Measurements from ENCODE around the gene NHLRC4.
"Not testable (repeated sequence)": the region's sequence is repeated elsewhere in the genome, so short reads cannot be mapped to it uniquely, and the experiment has no call there.

The NHLRC4 gene

GRCh38 chr16:595094-595528 is 28.3 kb downstream of the NHLRC4 start:
- Histone ChIP-seq H3K27me3 (ENCODE audit: control insufficient read depth, low read length) (no peaks in the 10 kb centered on the region), H3K9me2 (replicated peaks; ENCODE audit: control insufficient read depth, low read length) (no peaks in the 10 kb centered on the region), H3K4me2 (ENCODE audit: low read length) (no peak overlapping the region), H3K27ac (ENCODE audit: low read depth, low read length) (no peak overlapping the region), H4K20me1 (ENCODE audit: control insufficient read depth, insufficient read depth, low read depth, low read length) (peaks cover 4% of the 10 kb centered on the region; the same call in 1 of the 2 replicates), H3K79me2 (ENCODE audit: control insufficient read depth, low read length) (peaks cover 61% of the 10 kb centered on the region), H3K9me3 (ENCODE audit: control insufficient read depth, insufficient read depth, low read length) (no peaks in the 10 kb centered on the region; the same call in 1 of the 2 replicates), H3K36me3 (ENCODE audit: control insufficient read depth, low read length) (peaks cover 4% of the 10 kb centered on the region), H3K4me1 (ENCODE audit: control insufficient read depth, low read length) (peaks cover 34% of the 10 kb centered on the region), H3K4me3 (ENCODE audit: low read length) (no peak overlapping the region), H3F3A (ENCODE audit: control insufficient read depth, insufficient read depth) (no peaks in the 10 kb centered on the region)
- no peak for TF ChIP-seq EZH2phosphoT487 (IDR thresholded peaks at IDR 0.05; ENCODE audit: borderline replicate concordance, low read length)
- no peak for TF ChIP-seq CTCF (IDR thresholded peaks at IDR 0.05; ENCODE audit: low read depth, low read length, poor library complexity, severe bottlenecking)

GRCh38 chr16:595942-596735 is 29.3 kb downstream of the NHLRC4 start:
- TF ChIP-seq CTCF (IDR thresholded peaks at IDR 0.05; ENCODE audit: low read depth, low read length, poor library complexity, severe bottlenecking): no peak
- no peak for TF ChIP-seq EZH2phosphoT487 (IDR thresholded peaks at IDR 0.05; ENCODE audit: borderline replicate concordance, low read length)
- Histone ChIP-seq H3K27me3 (ENCODE audit: control insufficient read depth, low read length) (no peaks in the 10 kb centered on the region), H3K36me3 (ENCODE audit: control insufficient read depth, low read length) (peaks cover 4% of the 10 kb centered on the region), H3K9me2 (replicated peaks; ENCODE audit: control insufficient read depth, low read length) (no peaks in the 10 kb centered on the region), H4K20me1 (ENCODE audit: control insufficient read depth, insufficient read depth, low read depth, low read length) (no peaks in the 10 kb centered on the region; the same call in 1 of the 2 replicates), H3K4me1 (ENCODE audit: control insufficient read depth, low read length) (peaks cover 25% of the 10 kb centered on the region), H3K4me2 (ENCODE audit: low read length) (no peak overlapping the region), H3F3A (ENCODE audit: control insufficient read depth, insufficient read depth) (no peaks in the 10 kb centered on the region), H3K4me3 (ENCODE audit: low read length) (no peak overlapping the region), H3K9me3 (ENCODE audit: control insufficient read depth, insufficient read depth, low read length) (no peaks in the 10 kb centered on the region; the same call in 1 of the 2 replicates), H3K27ac (ENCODE audit: low read depth, low read length) (no peak overlapping the region), H3K79me2 (ENCODE audit: control insufficient read depth, low read length) (peaks cover 53% of the 10 kb centered on the region)

- Histone ChIP-seq H3K36me3 (ENCODE audit: control insufficient read depth, low read length) (peaks cover 4% of the 10 kb centered on the region), H3K27me3 (ENCODE audit: control insufficient read depth, low read length) (no peaks in the 10 kb centered on the region), H3K9me3 (ENCODE audit: control insufficient read depth, insufficient read depth, low read length) (no peaks in the 10 kb centered on the region; the same call in 1 of the 2 replicates), H3K4me2 (ENCODE audit: low read length) (no peak overlapping the region), H3F3A (ENCODE audit: control insufficient read depth, insufficient read depth) (no peaks in the 10 kb centered on the region), H3K4me1 (ENCODE audit: control insufficient read depth, low read length) (peaks cover 24% of the 10 kb centered on the region), H4K20me1 (ENCODE audit: control insufficient read depth, insufficient read depth, low read depth, low read length) (no peaks in the 10 kb centered on the region), H3K4me3 (ENCODE audit: low read length) (no peak overlapping the region), H3K27ac (ENCODE audit: low read depth, low read length) (no peak overlapping the region), H3K79me2 (ENCODE audit: control insufficient read depth, low read length) (peaks cover 52% of the 10 kb centered on the region), H3K9me2 (replicated peaks; ENCODE audit: control insufficient read depth, low read length) (no peaks in the 10 kb centered on the region)
- TF ChIP-seq EZH2phosphoT487 (IDR thresholded peaks at IDR 0.05; ENCODE audit: borderline replicate concordance, low read length) (no peak), CTCF (IDR thresholded peaks at IDR 0.05; ENCODE audit: low read depth, low read length, poor library complexity, severe bottlenecking) (no peak)
These were observed 29.9 kb downstream of the NHLRC4 start for GRCh38 chr16:596736-597060.

- H3F3A ChIP-seq (ENCODE audit: control insufficient read depth, insufficient read depth); H3K9me2 ChIP-seq (replicated peaks; ENCODE audit: control insufficient read depth, low read length); H4K20me1 ChIP-seq (ENCODE audit: control insufficient read depth, insufficient read depth, low read depth, low read length); H3K27ac ChIP-seq (ENCODE audit: low read depth, low read length); H3K27me3 ChIP-seq (ENCODE audit: control insufficient read depth, low read length); H3K4me2 ChIP-seq (ENCODE audit: low read length); H3K4me3 ChIP-seq (ENCODE audit: low read length); H3K9me3 ChIP-seq (ENCODE audit: control insufficient read depth, insufficient read depth, low read length); H3K36me3 ChIP-seq (ENCODE audit: control insufficient read depth, low read length): not testable (repeated sequence)
- H3K79me2 ChIP-seq (ENCODE audit: control insufficient read depth, low read length): peaks cover 42% of the 10 kb centered on the region
- peaks cover 14% of the 10 kb centered on the region for H3K4me1 ChIP-seq (ENCODE audit: control insufficient read depth, low read length)
These were observed 30.9 kb downstream of the NHLRC4 start for GRCh38 chr16:597655-598054.
